Fibroblast of pulmonary artery (primary cell): ENCODE data around the gene PTH2.
A peak's percentile ranks its signal among the peaks of the same experiment; 100 is the strongest.

Experiments
- DNase-seq: peaks from one replicate; pipeline ENCODE4 v3.0.0-alpha.2; 2010; ENCODE audit warnings: low read depth
- H3K4me3 ChIP-seq: replicated peaks from 2 replicates; pipeline ENCODE4 v1.5.1; 2011; ENCODE audit warnings: low read depth, mild to moderate bottlenecking, control low read depth, low read length, moderate library complexity
- CTCF ChIP-seq: IDR thresholded peaks from 2 replicates; pipeline ENCODE4 v1.5.1; 2011; ENCODE audit warnings: mild to moderate bottlenecking, control low read depth, low read length, inconsistent platforms; ENCODE audit errors: missing control alignments

Gene PTH2

GRCh38 chr19:49423071-49423984, at the start of gene PTH2:
TSS of gene PTH2 (minus strand) at chr19:49423441. CDS start at chr19:49423339, 102 bp downstream.
- TF ChIP-seq CTCF = no peak
- H3K4me3 ChIP-seq = no peak within 1 kb of the TSS
- no peak for DNase-seq

GRCh38 chr19:49472936-49473335, 49.7 kb upstream of the PTH2 start:
- H3K4me3 ChIP-seq = no peak overlapping the region
- no peak for DNase-seq
- no peak for TF ChIP-seq CTCF

- no peak overlapping the region for H3K4me3 ChIP-seq
- no peak for DNase-seq
- no peak for TF ChIP-seq CTCF
These were observed 47.4 kb upstream of the PTH2 start for GRCh38 chr19:49470615-49470978.

- no peak for TF ChIP-seq CTCF
- H3K4me3 ChIP-seq = no peak overlapping the region
- no peak for DNase-seq
These were observed 46.8 kb upstream of the PTH2 start for GRCh38 chr19:49469828-49470614.

- TF ChIP-seq CTCF = no peak
- H3K4me3 ChIP-seq = no peak overlapping the region
- peak; percentile 71 for DNase-seq
These were observed 45.7 kb upstream of the PTH2 start for GRCh38 chr19:49468746-49469447.

GRCh38 chr19:49468199-49468598, 45.0 kb upstream of the PTH2 start:
- H3K4me3 ChIP-seq = no peak overlapping the region

More at GRCh38 chr19:49468199-49468598, 45.0 kb upstream of the PTH2 start:
- no peak for TF ChIP-seq CTCF
- DNase-seq = no peak
